IMR-90 (cell line): Measurements from ENCODE around the gene NAT10.

Source experiments
- POLR2A ChIP-seq: IDR thresholded peaks from 2 replicates; pipeline ENCODE4 v1.6.1; 2012; ENCODE audit warnings: mild to moderate bottlenecking, low read depth, low read length
- TF ChIP-seq, protein P1 (sequence below): conservative IDR thresholded peaks from 2 replicates; pipeline ENCODE4 v1.5.1; 2012; ENCODE audit warnings: mild to moderate bottlenecking, low read depth, low read length, improper control_type of control experiment
- TF ChIP-seq, protein P2 (sequence below): fragments of 150-350 bp; IDR thresholded peaks from 2 replicates; pipeline ENCODE4 v1.6.1; 2016; ENCODE audit warnings: low read depth, mild to moderate bottlenecking, low read length, moderate library complexity, borderline replicate concordance

DNA sequence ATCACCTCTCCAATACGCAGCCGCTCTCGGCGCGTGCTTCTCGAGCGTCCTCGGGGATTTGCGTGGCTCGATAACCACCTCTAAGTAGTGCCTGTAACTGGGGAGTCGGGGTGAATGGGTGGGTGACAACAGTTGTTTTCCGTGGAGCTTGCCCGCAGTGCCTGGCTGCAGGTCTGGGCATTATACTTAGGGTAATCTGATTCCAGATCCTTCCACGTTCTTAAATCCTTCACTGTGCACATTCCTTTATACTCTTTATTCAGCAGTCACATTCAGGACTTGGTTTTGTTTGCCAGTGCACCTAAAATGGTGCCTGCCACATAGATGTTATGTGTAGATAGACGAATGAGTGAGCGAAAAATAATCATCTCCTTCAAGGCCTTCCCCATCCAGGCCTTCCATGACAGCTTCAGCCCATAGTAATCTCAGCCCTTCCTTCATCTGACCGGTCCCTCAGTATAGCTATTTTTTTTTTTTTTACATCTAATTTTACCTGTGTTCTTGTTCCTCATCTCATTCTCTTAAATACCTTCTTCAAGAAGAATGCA lies 602 bp downstream of the NAT10 start:
- TF ChIP-seq, protein P1, sequence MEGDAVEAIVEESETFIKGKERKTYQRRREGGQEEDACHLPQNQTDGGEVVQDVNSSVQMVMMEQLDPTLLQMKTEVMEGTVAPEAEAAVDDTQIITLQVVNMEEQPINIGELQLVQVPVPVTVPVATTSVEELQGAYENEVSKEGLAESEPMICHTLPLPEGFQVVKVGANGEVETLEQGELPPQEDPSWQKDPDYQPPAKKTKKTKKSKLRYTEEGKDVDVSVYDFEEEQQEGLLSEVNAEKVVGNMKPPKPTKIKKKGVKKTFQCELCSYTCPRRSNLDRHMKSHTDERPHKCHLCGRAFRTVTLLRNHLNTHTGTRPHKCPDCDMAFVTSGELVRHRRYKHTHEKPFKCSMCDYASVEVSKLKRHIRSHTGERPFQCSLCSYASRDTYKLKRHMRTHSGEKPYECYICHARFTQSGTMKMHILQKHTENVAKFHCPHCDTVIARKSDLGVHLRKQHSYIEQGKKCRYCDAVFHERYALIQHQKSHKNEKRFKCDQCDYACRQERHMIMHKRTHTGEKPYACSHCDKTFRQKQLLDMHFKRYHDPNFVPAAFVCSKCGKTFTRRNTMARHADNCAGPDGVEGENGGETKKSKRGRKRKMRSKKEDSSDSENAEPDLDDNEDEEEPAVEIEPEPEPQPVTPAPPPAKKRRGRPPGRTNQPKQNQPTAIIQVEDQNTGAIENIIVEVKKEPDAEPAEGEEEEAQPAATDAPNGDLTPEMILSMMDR: no peak
- no peak; the same call in 1 of the 2 replicates for TF ChIP-seq POLR2A
- TF ChIP-seq, protein P2, sequence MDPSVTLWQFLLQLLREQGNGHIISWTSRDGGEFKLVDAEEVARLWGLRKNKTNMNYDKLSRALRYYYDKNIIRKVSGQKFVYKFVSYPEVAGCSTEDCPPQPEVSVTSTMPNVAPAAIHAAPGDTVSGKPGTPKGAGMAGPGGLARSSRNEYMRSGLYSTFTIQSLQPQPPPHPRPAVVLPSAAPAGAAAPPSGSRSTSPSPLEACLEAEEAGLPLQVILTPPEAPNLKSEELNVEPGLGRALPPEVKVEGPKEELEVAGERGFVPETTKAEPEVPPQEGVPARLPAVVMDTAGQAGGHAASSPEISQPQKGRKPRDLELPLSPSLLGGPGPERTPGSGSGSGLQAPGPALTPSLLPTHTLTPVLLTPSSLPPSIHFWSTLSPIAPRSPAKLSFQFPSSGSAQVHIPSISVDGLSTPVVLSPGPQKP: no peak
